Calu3 (cell line): ENCODE data around the gene ZBTB21. TPM values are rescaled to one million over a fixed set of nuclear protein-coding genes. Genes with fewer than 3 reads are reported as not detected.

Experiments used
- BruUV-seq: library from RNA; stranded (reverse); fragments of 400-500 nt; replicated peaks from 2 replicates; lab custom pipeline; 2021; lab: Mats Ljungman, UMichigan
- CTCF ChIA-PET: fragments of 300-600 bp; sonication (Branson Sonifier 250); formaldehyde crosslinking; loops from one replicate; lab custom pipeline; 2022; ENCODE audit warnings: antibody characterized with exemption; lab: Charles Lee
- DNase-seq: peaks from one replicate; pipeline ENCODE4 v3.0.0; 2022
- H3K27ac Mint-ChIP-seq: one replicate; pipeline ENCODE4 v1.8.0; 2022; ENCODE audit warnings: mixed read lengths; ENCODE audit not compliant: unreplicated experiment
- H3K27me3 Mint-ChIP-seq: one replicate; pipeline ENCODE4 v1.8.0; 2022; ENCODE audit warnings: mixed read lengths; ENCODE audit not compliant: unreplicated experiment
- H3K36me3 Mint-ChIP-seq: one replicate; pipeline ENCODE4 v1.8.0; 2022; ENCODE audit warnings: mild to moderate bottlenecking, moderate library complexity, mixed read lengths; ENCODE audit not compliant: insufficient read depth, unreplicated experiment
- H3K4me1 Mint-ChIP-seq: one replicate; pipeline ENCODE4 v1.8.0; 2022; ENCODE audit warnings: mild to moderate bottlenecking, low read depth, mixed read lengths; ENCODE audit not compliant: unreplicated experiment
- H3K4me3 Mint-ChIP-seq: one replicate; pipeline ENCODE4 v1.8.0; 2022; ENCODE audit warnings: mild to moderate bottlenecking, low read depth, moderate library complexity, mixed read lengths; ENCODE audit not compliant: unreplicated experiment
- H3K9me3 Mint-ChIP-seq: one replicate; pipeline ENCODE4 v1.8.0; 2022; ENCODE audit warnings: low read depth, mixed read lengths; ENCODE audit not compliant: unreplicated experiment
- CTCF ChIP-seq: fragments of 200-600 bp; IDR thresholded peaks from one replicate; pipeline ENCODE4 v1.8.0; 2022; ENCODE audit warnings: antibody characterized with exemption; ENCODE audit not compliant: unreplicated experiment
- intact Hi-C: fragments of 100-400 bp; cut with micrococcal nuclease; formaldehyde crosslinking; loops from one replicate; pipeline ENCODE4 v1.10.0; 2022; ENCODE audit not compliant: unreplicated experiment
- total RNA-seq: library from RNA; stranded (reverse); gene quantifications from 2 replicates; pipeline ENCODE4 v1.2.3, GENCODE V29; 2022

The ZBTB21 gene
- total RNA-seq, 1 experiment from 2014 or later = 14.5 TPM

- intact Hi-C loops = no loop called here
- no peak overlapping the region for H3K4me3 Mint-ChIP-seq
Observed at GRCh38 chr21:42039470-42039901, 29.3 kb upstream of the ZBTB21 start.

GRCh38 chr21:42038826-42039425 lies 28.8 kb upstream of the ZBTB21 start:
- Mint-ChIP-seq H3K9me3 (no peaks in the 10 kb centered on the region), H3K4me1 (peaks cover 11% of the 10 kb centered on the region), H3K4me3 (no peak overlapping the region), H3K27ac (no peak overlapping the region), H3K27me3 (peaks cover 28% of the 10 kb centered on the region), H3K36me3 (peaks cover 5% of the 10 kb centered on the region)
- no peak for TF ChIP-seq CTCF
- CTCF ChIA-PET = no interaction called here
- no TSS peak for BruUV-seq
- intact Hi-C loops = no loop called here
- no peak for DNase-seq

More at GRCh38 chr21:42039470-42039901, 29.3 kb upstream of the ZBTB21 start:
- Mint-ChIP-seq H3K36me3 (peaks cover 5% of the 10 kb centered on the region), H3K27ac (no peak overlapping the region), H3K4me1 (peaks cover 11% of the 10 kb centered on the region), H3K9me3 (no peaks in the 10 kb centered on the region), H3K27me3 (peaks cover 23% of the 10 kb centered on the region)
- TF ChIP-seq CTCF = no peak
- no peak for DNase-seq
- CTCF ChIA-PET = no interaction called here
- BruUV-seq = no TSS peak

- intact Hi-C loops = no loop called here
- TF ChIP-seq CTCF = no peak
- Mint-ChIP-seq H3K9me3 (no peaks in the 10 kb centered on the region), H3K4me1 (peaks cover 11% of the 10 kb centered on the region), H3K36me3 (peaks cover 5% of the 10 kb centered on the region), H3K4me3 (no peak overlapping the region), H3K27me3 (peaks cover 30% of the 10 kb centered on the region), H3K27ac (no peak overlapping the region)
- CTCF ChIA-PET = no interaction called here
- BruUV-seq = no TSS peak
- DNase-seq = no peak
Observed at GRCh38 chr21:42038393-42038792, 28.2 kb upstream of the ZBTB21 start.

GRCh38 chr21:42037943-42038342 lies 27.8 kb upstream of the ZBTB21 start:
- no peak overlapping the region for H3K27ac Mint-ChIP-seq
- peaks cover 11% of the 10 kb centered on the region for H3K4me1 Mint-ChIP-seq
- intact Hi-C loops = no loop called here
- BruUV-seq = no TSS peak
- H3K27me3 Mint-ChIP-seq = peaks cover 30% of the 10 kb centered on the region
- no peak overlapping the region for H3K4me3 Mint-ChIP-seq
- TF ChIP-seq CTCF = no peak
- H3K9me3 Mint-ChIP-seq = no peaks in the 10 kb centered on the region
- CTCF ChIA-PET = no interaction called here
- H3K36me3 Mint-ChIP-seq = peaks cover 5% of the 10 kb centered on the region
- DNase-seq = no peak
